GM21786 (cell line): Measurements from ENCODE around the gene PEX7.
"Not testable (repeated sequence)": the region's sequence is repeated elsewhere in the genome, so short reads cannot be mapped to it uniquely, and the experiment has no call there.

Experiments used
- ATAC-seq: cut with Tn5 transposase; IDR thresholded peaks from one replicate; pipeline ENCODE4 v1.9.1; 2021; ENCODE audit not compliant: unreplicated experiment

Gene PEX7

GRCh38 chr6:136893187-136893586, 70.8 kb downstream of the PEX7 start:
- ATAC-seq = no peak

DNA sequence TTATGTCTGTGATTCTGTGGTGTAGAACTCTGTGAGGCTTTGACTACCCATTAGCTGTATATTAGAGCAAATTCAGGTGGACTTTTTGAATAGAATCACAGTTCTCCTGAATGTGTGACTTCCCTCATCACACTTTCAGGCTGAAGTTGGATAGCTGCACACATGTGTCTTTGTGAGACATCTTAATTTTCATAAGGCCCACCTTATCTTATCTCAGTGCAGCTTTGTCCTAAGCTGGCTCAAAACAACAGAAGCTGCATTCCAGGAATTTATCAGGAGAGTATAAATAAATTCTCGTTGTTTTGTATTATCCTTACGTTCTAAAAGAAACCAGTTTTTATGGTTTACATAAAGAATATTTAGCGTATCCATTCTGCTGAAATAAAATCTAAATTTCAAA, 73.5 kb downstream of the PEX7 start:
- ATAC-seq = no peak

DNA sequence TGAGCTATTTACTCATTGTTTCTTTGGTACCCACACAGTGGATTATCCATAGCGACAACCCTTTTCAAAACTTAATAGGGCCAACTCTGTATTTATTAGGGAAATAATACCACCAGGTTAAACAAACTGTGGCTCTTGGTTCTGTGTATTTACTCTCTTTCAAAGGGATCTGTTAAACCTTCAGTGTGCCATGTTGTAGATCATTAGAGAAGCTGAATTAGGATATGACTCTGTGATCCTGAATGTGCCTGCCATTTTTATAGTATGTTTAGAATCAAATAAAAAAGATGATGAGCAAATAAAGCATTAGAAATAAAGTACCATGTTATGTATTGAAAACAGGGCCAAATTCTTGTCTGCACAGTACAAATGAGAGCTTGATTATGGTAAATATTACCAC, 74.7 kb downstream of the PEX7 start:
- no peak for ATAC-seq

- ATAC-seq = no peak
Measured at GRCh38 chr6:136901212-136901784, 78.9 kb downstream of the PEX7 start.

DNA sequence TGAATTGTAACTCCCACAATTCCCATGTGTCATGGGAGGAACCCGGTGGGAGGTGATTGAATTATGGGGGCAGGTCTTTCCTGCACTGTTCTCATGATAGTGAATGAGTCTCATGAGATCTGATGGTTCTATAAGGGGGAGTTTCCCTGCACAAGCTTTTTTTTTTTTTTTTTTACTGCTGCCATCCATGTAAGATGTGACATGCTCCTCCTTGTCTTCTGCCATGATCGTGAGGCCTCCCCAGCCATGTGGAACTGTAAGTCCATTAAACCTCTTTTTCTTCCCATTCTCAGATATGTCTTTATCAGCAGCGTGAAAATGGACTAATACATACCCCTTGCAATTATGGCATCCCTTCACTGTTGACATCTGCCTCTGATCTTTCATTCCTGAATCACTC, 82.1 kb downstream of the PEX7 start:
- not testable (repeated sequence) for ATAC-seq

DNA sequence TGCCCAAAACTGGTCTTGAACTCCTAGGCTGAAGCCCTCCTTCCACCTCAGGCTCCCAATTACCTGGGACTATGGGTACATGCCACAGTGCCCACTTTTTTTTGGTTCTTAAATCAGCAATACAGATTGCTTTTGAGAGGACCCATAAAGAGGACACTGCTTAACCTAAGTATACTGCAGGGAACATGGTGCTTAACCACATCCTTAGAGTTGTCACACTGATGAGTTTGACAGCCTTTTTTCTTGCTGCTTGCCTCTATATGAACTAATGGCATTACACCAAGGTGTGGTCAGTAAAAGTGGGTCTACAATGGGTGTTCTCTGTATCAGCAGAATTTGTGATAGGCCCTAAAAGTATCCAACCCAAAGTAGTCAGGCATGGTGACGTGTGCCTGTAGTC, 92.6 kb downstream of the PEX7 start:
- ATAC-seq = no peak

- no peak for ATAC-seq
Measured at GRCh38 chr6:136918706-136919105, 96.3 kb downstream of the PEX7 start.

DNA sequence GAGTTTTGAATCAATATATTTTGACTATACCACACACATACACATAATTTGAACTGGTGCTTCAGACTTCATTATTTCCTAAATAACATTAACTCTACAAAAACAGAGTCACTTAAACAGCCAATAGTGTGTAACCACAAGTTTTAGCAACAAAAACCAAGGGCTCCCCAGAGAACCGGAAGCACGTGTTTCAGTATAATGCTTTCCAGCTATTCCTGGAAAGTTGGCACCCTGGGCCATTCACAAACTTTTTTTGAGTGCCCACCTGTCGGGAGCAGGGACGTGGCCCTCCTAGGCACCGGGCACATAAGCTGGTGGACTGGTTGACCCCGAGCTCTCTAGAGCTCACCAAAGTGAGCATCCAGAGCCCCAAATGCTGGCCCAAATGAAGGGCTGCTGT, 97.8 kb downstream of the PEX7 start:
- no peak for ATAC-seq

DNA sequence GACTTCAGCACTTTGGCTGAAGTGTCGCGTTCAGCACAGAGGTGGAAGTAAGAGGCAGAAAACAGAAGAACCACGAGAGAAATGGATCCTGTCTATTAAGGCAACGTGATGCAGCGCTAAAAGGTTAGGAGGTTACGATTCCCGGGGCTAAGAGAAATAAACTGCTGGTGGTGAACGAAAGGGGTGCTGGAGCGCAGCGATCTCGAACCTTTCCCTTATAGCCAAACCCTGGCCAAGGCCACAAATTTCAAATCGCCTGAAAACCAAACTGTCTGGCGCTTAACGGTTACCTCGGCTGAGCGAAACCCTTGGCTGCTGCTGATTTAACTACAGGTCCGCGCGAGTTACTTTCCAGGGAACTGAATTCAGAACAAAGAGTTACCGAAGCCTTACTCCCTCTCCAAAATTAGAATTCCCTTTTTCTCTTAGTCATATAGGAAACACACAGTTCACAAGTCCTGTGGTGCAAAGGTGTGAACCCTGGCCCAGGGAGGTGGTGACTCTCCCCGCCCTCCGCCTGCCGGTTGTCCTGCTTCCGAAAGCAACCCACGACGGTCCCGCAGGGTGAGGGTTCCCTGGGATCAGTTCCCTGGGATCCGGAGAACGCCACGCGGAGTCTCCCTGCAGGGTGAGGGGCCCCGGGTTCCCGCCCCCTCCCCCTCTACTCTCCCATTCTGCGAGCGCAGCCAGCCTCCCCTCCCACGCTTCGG, 98.4 kb downstream of the PEX7 start:
- ATAC-seq = no peak

DNA sequence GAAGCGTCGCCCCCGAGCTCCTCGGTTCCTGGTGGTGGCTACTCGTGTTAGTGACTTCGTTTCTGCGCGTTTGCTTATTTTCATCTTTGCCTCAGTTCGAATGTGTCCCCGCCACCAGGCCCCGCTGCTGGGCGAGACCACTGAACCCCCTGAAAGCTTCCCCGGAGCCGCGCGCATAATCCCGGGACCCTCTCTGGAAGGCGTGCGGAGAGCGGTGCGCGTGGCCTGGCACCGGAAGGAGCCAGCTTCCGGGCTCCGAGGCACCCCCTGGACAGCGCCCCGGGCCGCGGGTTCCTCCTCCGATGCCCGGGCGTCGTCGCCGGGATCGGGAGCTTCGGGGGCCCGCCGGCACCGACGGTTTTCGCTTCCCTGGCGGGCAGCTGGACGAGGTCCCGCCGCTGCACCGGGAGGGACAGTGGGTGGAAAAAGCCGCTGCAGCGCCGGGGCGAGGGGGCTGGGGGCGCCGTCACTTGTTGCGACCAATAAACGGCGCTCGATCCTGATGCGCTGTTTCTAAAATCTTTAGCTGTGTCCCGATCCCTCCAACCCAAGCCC, 99.1 kb downstream of the PEX7 start:
- ATAC-seq = no peak

DNA sequence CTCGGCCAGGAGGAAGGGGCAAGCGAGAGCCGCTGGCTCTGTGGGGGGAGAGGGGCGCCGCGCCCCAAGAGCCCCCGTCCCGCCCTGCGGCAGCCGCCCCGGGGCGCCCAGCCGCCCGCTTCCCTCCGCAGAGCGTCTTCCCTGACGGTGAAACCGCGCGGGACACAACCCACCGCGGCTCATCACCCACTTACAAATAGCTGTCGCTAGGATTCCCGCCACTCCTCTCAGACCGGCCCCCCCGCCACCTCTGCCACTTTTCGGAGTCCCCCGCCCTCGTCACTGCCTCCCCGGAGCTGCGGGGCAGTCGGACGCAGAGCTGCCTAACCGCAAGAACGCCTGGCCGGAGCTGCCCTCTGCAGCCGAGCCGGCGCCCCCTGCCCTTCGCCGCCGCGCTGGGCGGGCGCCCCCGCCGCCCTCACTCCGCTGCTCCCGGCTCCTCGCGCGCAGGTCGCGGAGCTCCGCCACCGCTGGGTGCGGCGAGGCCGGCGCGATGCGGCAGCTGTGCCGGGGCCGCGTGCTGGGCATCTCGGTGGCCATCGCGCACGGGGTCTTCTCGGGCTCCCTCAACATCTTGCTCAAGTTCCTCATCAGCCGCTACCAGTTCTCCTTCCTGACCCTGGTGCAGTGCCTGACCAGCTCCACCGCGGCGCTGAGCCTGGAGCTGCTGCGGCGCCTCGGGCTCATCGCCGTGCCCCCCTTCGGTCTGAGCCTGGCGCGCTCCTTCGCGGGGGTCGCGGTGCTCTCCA, 99.7 kb downstream of the PEX7 start, which contains the start of gene SLC35D3:
SLC35D3 (plus strand) TSS at position 366 of the 749 bp plus-strand sequence; CDS start at position 494, 128 bp downstream.
- ATAC-seq = no peak

DNA sequence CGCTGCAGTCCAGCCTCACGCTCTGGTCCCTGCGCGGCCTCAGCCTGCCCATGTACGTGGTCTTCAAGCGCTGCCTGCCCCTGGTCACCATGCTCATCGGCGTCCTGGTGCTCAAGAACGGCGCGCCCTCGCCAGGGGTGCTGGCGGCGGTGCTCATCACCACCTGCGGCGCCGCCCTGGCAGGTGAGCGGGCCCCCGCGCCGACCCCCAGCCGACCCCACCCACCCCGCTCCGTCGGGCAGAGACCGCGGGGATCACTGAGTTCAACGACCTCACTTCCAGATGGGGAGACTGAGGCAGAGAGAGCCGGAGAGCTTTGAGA, 100.3 kb downstream of the PEX7 start:
- no peak for ATAC-seq

GRCh38 chr6:136923116-136923953, 100.9 kb downstream of the PEX7 start:
- no peak for ATAC-seq

DNA sequence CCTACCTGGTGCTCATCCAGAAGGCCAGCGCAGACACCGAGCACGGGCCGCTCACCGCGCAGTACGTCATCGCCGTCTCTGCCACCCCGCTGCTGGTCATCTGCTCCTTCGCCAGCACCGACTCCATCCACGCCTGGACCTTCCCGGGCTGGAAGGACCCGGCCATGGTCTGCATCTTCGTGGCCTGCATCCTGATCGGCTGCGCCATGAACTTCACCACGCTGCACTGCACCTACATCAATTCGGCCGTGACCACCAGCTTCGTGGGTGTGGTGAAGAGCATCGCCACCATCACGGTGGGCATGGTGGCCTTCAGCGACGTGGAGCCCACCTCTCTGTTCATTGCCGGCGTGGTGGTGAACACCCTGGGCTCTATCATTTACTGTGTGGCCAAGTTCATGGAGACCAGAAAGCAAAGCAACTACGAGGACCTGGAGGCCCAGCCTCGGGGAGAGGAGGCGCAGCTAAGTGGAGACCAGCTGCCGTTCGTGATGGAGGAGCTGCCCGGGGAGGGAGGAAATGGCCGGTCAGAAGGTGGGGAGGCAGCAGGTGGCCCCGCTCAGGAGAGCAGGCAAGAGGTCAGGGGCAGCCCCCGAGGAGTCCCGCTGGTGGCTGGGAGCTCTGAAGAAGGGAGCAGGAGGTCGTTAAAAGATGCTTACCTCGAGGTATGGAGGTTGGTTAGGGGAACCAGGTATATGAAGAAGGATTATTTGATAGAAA, 101.7 kb downstream of the PEX7 start:
- ATAC-seq = no peak

DNA sequence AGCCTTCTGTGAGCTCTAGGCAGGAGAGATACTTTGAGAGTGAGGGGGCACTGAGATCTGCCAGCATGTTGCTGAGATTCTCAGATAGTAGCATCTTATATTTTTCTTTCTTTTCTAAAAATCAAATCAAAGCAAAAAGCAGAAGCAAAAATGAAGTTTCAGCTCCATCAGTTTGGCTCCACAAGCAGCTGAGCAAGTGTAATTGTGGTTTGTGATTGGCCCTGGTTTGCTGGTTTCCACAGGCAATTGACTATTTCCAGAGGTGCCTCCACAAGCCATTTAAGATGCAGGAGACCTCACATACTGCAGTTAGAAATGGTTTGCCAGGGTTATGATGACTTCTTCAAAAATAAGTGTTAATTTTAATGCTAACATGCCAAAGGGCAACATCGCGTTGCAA, 104.0 kb downstream of the PEX7 start:
- ATAC-seq = no peak

DNA sequence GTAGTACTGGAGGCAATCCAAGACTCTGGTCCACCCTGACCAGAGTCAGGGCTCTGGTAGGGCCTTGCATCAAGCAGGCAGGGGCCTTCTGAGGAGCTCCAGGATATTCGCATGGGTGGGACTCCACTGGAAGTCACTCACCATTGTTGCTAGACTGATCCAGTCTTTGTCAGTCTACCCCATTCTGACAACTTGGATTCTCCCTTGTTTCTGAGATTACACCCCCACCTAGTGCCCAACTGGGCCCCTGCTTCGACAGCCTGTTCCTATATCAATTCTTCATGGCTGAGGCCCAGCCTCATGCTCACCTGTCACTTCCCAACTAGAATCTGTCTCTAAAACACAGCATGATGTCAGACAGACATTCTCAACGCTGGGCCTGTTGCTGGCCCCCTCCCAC, 104.9 kb downstream of the PEX7 start:
- ATAC-seq = no peak

DNA sequence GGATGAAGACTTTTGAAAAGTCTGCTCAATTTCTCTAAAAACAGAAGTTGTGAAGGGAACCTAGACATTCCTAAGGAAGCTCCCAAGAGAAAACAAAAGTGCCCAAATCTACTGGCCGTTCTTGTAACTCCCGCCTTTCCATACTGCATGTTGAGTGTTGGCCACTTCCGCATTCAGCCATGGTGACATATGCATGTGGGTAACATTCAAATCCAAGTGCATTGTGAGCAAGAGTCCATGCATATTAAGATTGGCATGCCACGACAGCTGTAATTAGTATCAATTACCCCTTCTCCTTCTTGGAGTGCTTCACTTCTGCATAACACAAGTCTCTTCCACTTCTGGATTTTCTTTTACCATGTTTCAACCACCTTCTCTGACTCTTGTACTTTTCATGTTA, 108.1 kb downstream of the PEX7 start:
- no peak for ATAC-seq

DNA sequence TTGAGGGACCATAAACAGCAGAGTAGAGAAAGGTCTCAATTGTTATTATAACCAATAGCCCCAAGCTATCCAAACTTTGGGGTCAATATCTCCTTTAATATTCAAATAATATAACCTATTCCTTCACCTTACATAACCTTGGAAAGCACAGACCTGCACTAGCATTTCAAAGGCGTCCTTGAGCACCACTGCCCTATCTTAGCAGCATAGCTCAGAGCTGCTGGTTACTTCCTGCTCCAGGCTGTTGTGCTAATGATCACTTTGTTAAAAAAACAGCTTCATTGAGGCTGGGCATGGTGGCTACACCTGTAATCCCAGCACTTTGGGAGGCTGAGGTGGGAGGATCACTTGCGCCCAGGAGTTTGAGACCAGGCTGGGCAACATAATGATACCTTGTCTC, 110.2 kb downstream of the PEX7 start:
- no peak for ATAC-seq

- ATAC-seq = no peak
Measured at GRCh38 chr6:136945072-136945471, 122.7 kb downstream of the PEX7 start.

GRCh38 chr6:136945711-136946121, 123.3 kb downstream of the PEX7 start:
- no peak for ATAC-seq

GRCh38 chr6:136947037-136947436, 124.6 kb downstream of the PEX7 start:
- ATAC-seq = no peak
